Keratinocyte (primary cell): ENCODE data around the gene SSTR4.

Experiments used
- EZH2 ChIP-seq: IDR thresholded peaks from one replicate; pipeline ENCODE4 v1.6.1; 2012; ENCODE audit warnings: inconsistent platforms, mild to moderate bottlenecking, low read length, moderate library complexity
- TF ChIP-seq, protein P1 (sequence below), 3 experiments: IDR thresholded peaks in 1 of 3; conservative IDR thresholded peaks in 1 of 3; optimal IDR thresholded peaks in 1 of 3; 2 replicates in 2 of 3; 3 replicates in 1 of 3; pipeline versions ENCODE3 to v1.5.1; 2011; ENCODE audit warnings: low read length in 3 of 3, mild to moderate bottlenecking in 3 of 3, moderate library complexity in 2 of 3, control low read depth in 1 of 3, inconsistent platforms in 1 of 3; ENCODE audit not compliant: insufficient read depth in 2 of 3; ENCODE audit errors: extremely low read depth in 1 of 3

DNA sequence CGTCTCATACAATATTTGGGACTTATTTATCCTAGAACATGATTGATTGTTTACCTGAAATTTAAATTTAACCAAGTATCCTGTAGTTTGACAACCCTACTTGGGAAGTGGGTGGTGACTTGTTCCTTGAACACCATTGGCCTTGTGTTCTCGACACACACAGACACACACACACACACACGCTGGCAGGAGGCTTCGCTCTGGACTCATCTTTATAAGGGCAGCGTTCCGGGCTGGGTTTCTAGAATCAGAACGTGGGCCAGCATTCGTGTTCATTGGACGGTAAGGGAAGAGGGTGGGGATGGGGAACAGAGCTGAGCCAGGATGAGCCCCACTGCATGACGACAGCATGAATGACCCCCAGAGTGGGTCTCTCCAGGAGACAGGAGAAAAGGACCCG lies 16.2 kb upstream of the SSTR4 start:
- TF ChIP-seq, protein P1, sequence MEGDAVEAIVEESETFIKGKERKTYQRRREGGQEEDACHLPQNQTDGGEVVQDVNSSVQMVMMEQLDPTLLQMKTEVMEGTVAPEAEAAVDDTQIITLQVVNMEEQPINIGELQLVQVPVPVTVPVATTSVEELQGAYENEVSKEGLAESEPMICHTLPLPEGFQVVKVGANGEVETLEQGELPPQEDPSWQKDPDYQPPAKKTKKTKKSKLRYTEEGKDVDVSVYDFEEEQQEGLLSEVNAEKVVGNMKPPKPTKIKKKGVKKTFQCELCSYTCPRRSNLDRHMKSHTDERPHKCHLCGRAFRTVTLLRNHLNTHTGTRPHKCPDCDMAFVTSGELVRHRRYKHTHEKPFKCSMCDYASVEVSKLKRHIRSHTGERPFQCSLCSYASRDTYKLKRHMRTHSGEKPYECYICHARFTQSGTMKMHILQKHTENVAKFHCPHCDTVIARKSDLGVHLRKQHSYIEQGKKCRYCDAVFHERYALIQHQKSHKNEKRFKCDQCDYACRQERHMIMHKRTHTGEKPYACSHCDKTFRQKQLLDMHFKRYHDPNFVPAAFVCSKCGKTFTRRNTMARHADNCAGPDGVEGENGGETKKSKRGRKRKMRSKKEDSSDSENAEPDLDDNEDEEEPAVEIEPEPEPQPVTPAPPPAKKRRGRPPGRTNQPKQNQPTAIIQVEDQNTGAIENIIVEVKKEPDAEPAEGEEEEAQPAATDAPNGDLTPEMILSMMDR (optimal IDR thresholded peaks at IDR 0.05 in 1 of 3, IDR thresholded peaks at IDR 0.05 in 1 of 3, conservative IDR thresholded peaks at IDR 0.05 in 1 of 3; ENCODE audit: extremely low read depth in 1 of 3, insufficient read depth in 2 of 3, low read length in 3 of 3), result no peak
- no peak for TF ChIP-seq EZH2
